Ramos (cell line): ENCODE results near the gene PAPPA2.

Experiments
- in situ Hi-C: fragments of 300-500 bp; cut with MboI; formaldehyde crosslinking; loops from one replicate; pipeline ENCODE4 v1.14.3; 2022; ENCODE audit warnings: low sequenced_read_pairs; ENCODE audit not compliant: unreplicated experiment

PAPPA2 gene

GRCh38 chr1:176795929-176796328 is 333.0 kb downstream of the PAPPA2 start:
- in situ Hi-C loops = no loop called here

- in situ Hi-C loops = no loop called here
Measured at GRCh38 chr1:176796583-176796982, 333.6 kb downstream of the PAPPA2 start.

- in situ Hi-C loops = no loop called here
Measured at GRCh38 chr1:176799327-176799726, 336.4 kb downstream of the PAPPA2 start.

GRCh38 chr1:176800978-176801513 is 338.1 kb downstream of the PAPPA2 start:
- in situ Hi-C loops = no loop called here

- in situ Hi-C loops = no loop called here
Measured at GRCh38 chr1:176801514-176802020, 338.6 kb downstream of the PAPPA2 start.

GRCh38 chr1:176802316-176802715 is 339.3 kb downstream of the PAPPA2 start:
- in situ Hi-C loops = no loop called here

- in situ Hi-C loops = no loop called here
Measured at GRCh38 chr1:176803042-176803441, 340.1 kb downstream of the PAPPA2 start.

GRCh38 chr1:176803596-176803995 is 340.6 kb downstream of the PAPPA2 start:
- in situ Hi-C loops = no loop called here

GRCh38 chr1:176809292-176809691 is 346.3 kb downstream of the PAPPA2 start:
- in situ Hi-C loops = no loop called here

GRCh38 chr1:176811511-176812288 is 348.7 kb downstream of the PAPPA2 start:
- in situ Hi-C loops = no loop called here

- in situ Hi-C loops = no loop called here
Measured at GRCh38 chr1:176815621-176816020, 352.6 kb downstream of the PAPPA2 start.

GRCh38 chr1:176816232-176816631 is 353.3 kb downstream of the PAPPA2 start:
- in situ Hi-C loops = no loop called here

- in situ Hi-C loops = no loop called here
Measured at GRCh38 chr1:176820391-176821031, 357.5 kb downstream of the PAPPA2 start.

GRCh38 chr1:176826265-176826664 is 363.3 kb downstream of the PAPPA2 start:
- in situ Hi-C loops = no loop called here

GRCh38 chr1:176829261-176829660 is 366.3 kb downstream of the PAPPA2 start:
- in situ Hi-C loops = no loop called here

- in situ Hi-C loops = no loop called here
Measured at GRCh38 chr1:176831150-176831549, 368.2 kb downstream of the PAPPA2 start.

- in situ Hi-C loops = no loop called here
Measured at GRCh38 chr1:176837708-176838107, 374.7 kb downstream of the PAPPA2 start.

GRCh38 chr1:176838276-176838995 is 375.5 kb downstream of the PAPPA2 start:
- in situ Hi-C loops = no loop called here

GRCh38 chr1:176839216-176839615 is 376.2 kb downstream of the PAPPA2 start:
- in situ Hi-C loops = no loop called here

GRCh38 chr1:176841238-176841637 is 378.3 kb downstream of the PAPPA2 start:
- in situ Hi-C loops = no loop called here
